GM18505 (cell line): ENCODE measurements around the gene HDHD5.

Experiments
- ATAC-seq: cut with Tn5 transposase; IDR thresholded peaks from one replicate; pipeline ENCODE4 v1.9.1; 2021; ENCODE audit not compliant: unreplicated experiment
- POLR2A ChIP-seq: IDR thresholded peaks from 4 replicates; pipeline ENCODE4 v1.6.1; 2011; ENCODE audit warnings: borderline replicate concordance; ENCODE audit not compliant: insufficient read depth, insufficient read length; ENCODE audit errors: extremely low read depth

The HDHD5 gene

DNA sequence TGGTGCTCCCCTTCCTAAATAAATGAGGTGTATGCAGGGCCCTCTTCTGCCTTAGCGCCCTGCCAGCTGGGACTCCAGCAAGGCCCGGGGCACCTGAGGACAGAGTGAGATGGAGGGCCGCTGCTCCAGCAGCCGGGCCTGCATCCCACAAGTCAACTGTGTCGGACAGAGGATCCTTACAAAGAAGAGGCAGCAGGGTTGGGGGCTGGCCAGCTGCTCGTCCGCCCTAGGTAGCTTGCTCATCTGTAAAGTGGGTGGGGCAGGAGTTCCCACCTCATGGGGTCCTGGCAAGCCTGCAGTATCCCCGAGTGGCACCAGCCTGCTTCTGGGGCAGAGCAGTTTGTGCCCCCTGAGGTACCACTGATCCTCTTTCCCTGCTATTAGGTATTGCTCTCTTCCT lies 45.5 kb downstream of the HDHD5 start:
- ATAC-seq: no peak
- no peak for TF ChIP-seq POLR2A

DNA sequence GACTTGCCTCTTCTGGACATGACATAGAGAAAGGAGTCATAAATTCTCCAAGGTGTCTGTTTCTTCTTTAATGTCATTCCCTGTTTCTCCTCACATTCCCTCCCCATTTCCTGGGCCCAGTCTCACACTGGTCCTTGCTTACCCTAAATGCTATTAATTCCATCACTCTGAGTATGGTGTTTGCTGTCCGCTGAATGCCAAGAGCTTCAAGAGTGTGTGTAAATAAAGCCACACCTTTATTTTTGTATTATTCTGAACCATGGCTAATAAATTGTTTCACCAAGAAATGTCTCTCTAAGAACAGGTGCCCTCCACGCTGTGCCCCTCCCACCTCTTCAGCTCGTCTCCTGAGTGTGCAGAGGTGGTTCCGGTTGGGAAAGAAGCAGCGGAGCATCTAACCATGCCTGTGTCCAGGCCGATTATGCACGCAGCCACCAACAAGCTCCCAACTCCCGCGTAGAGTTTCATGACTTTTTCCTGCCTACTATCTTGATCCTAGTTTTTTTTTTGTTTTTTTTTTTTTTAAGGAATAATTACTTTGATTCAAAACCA lies 46.5 kb downstream of the HDHD5 start:
- TF ChIP-seq POLR2A: no peak
- ATAC-seq: no peak

DNA sequence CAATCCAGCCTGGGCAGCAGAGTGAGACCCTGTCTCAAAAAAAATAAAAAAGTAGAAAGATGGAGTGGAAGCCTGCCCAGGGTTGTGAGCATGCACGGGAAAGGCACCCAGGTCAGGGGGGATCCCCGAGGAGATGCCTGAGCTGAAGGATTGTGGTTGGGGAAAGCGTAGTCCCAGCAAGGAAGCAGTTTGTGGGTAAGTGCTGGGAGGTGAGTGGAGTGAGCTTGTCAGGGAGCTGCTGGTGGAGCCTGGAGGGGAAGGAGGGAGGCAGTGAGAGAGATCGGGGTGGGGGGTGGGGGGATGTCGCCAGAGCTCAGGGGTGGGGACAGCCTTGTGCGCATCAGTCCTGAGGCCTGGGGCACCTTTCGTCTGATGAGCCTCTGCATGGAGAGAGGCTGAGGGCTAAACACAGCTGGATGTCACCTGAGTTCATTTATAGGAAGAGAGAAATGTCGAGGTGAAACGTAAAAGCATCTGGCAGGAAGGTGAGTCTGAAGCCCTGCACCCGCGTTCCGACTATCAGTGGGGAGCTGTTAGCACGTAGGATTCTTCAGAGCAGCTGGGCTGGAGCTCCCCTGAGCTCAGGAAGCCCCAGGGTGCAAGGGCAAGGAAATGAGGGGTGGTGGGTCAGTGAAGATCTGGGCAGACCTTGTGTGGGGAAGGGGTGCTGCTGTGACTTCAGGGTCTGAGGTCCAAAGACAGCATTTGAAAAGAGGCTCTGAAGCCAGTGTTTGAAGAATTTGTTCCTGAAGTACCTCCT lies 48.1 kb downstream of the HDHD5 start:
- no peak for ATAC-seq
- TF ChIP-seq POLR2A: no peak

GRCh38 chr22:17109976-17110375 lies 49.1 kb downstream of the HDHD5 start:
- TF ChIP-seq POLR2A: no peak
- ATAC-seq: no peak

DNA sequence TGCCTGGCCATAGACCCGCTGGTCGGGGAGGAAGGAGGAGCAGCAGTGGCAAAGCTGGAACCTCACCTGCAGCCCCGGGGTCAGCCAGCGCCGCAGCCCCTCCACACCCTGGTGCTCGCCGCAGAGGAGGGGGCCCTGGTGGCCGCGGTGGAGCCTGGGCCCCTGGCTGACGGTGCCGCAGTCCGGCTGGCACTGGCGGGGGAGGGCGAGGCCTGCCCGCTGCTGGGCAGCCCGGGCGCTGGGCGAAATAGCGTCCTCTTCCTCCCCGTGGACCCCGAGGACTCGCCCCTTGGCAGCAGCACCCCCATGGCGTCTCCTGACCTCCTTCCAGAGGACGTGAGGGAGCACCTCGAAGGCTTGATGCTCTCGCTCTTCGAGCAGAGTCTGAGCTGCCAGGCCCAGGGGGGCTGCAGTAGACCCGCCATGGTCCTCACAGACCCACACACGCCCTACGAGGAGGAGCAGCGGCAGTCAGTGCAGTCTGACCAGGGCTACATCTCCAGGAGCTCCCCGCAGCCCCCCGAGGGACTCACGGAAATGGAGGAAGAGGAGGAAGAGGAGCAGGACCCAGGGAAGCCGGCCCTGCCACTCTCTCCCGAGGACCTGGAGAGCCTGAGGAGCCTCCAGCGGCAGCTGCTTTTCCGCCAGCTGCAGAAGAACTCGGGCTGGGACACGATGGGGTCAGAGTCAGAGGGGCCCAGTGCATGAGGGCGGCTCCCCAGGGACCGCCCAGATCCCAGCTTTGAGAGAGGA lies 49.8 kb downstream of the HDHD5 start:
- no peak for ATAC-seq
- TF ChIP-seq POLR2A: no peak

DNA sequence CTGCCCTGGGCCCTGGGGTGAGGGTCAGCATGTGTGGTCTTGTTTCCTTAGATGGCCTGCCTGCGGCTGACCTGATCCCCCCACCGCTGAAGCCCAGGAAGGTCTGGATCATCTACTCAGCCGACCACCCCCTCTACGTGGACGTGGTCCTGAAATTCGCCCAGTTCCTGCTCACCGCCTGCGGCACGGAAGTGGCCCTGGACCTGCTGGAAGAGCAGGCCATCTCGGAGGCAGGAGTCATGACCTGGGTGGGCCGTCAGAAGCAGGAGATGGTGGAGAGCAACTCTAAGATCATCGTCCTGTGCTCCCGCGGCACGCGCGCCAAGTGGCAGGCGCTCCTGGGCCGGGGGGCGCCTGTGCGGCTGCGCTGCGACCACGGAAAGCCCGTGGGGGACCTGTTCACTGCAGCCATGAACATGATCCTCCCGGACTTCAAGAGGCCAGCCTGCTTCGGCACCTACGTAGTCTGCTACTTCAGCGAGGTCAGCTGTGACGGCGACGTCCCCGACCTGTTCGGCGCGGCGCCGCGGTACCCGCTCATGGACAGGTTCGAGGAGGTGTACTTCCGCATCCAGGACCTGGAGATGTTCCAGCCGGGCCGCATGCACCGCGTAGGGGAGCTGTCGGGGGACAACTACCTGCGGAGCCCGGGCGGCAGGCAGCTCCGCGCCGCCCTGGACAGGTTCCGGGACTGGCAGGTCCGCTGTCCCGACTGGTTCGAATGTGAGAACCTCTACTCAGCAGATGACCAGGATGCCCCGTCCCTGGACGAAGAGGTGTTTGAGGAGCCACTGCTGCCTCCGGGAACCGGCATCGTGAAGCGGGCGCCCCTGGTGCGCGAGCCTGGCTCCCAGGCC lies 50.6 kb downstream of the HDHD5 start:
- no peak for ATAC-seq
- no peak for TF ChIP-seq POLR2A

DNA sequence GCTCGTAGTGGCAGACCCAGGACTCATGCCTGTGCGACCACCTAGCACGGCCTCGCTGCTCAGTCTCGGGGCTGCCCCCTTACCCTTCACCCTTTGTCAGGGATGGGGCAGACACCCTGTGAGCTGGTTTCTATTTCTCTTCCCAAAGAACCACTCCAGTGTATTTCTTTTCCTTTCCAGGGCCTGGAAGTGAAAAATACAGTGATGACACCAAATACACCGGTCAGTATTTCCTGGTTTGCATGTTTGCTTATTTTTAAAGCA lies 51.6 kb downstream of the HDHD5 start:
- ATAC-seq: no peak
- TF ChIP-seq POLR2A: no peak

DNA sequence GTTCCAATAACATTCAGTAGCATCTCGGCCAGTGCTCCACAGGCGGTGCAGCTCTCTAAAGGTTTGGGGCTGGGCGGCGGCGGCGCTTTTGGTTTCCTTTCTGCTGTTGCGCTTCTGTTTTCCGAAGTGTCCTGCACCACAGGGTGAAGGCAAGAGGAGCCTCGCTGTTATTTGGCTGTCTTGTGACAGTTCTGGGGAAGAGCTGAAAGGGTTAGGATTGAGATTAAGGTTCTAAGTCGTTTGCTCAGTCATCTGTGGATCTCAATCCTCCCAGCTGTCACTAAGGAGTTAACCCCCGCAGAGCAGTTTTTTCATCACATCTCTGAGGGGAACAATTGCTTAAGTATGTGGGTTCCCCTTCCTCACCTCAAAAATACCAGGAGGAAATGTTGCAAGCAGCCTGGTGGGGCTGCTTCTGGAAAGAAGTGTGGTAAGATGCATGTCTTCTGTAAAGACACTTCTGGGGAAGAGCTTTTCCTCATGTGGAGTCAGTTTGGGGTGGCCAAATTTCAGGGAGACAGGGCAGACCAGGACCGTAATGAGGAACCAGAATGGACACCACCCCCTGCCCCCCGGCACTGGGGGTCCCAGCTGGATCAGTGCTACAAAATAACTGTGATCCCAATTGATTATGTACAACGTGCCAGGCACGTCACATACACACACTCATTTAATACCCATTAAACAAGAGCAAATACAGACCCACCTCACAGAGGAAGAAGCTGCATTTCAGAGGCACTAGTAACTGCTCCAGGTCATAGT lies 52.1 kb downstream of the HDHD5 start:
- TF ChIP-seq POLR2A: no peak
- no peak for ATAC-seq

GRCh38 chr22:17106161-17106784 lies 52.8 kb downstream of the HDHD5 start:
- no peak for TF ChIP-seq POLR2A

GRCh38 chr22:17105143-17106129 lies 53.6 kb downstream of the HDHD5 start:
- ATAC-seq: no peak
- TF ChIP-seq POLR2A: no peak

More at GRCh38 chr22:17106161-17106784, 52.8 kb downstream of the HDHD5 start:
- no peak for ATAC-seq

- TF ChIP-seq POLR2A: no peak
- ATAC-seq: no peak
Measured at GRCh38 chr22:17104336-17104935, 54.6 kb downstream of the HDHD5 start.
